Endodermal cell (in vitro differentiated cells): ENCODE measurements around the gene SMIM23. TPM values are rescaled to one million over a fixed set of nuclear protein-coding genes. Genes with fewer than 3 reads are reported as not detected.

ENCODE experiments used
- DNase-seq: peaks from one replicate; pipeline ENCODE4 v3.0.0-alpha.2; 2017
- H3K27ac ChIP-seq: 2 replicates; pipeline ENCODE4 v1.5.1; 2013; ENCODE audit warnings: mild to moderate bottlenecking, low read depth, low read length, moderate library complexity
- H3K27me3 ChIP-seq: 2 replicates; pipeline ENCODE4 v1.6.1; 2013; ENCODE audit warnings: mild to moderate bottlenecking, low read length, moderate library complexity; ENCODE audit not compliant: insufficient read depth, control insufficient read depth, poor library complexity, severe bottlenecking
- H3K36me3 ChIP-seq: 2 replicates; pipeline ENCODE4 v1.7.0; 2013; ENCODE audit warnings: mild to moderate bottlenecking, low read length, moderate library complexity; ENCODE audit not compliant: control insufficient read depth, insufficient read depth
- H3K4me1 ChIP-seq: one replicate; pipeline ENCODE4 v1.7.0; 2013; ENCODE audit warnings: low read length; ENCODE audit not compliant: control insufficient read depth, insufficient read depth
- H3K4me3 ChIP-seq: 2 replicates; pipeline ENCODE4 v1.5.1; 2013; ENCODE audit warnings: mild to moderate bottlenecking, low read length, moderate library complexity
- H3K9ac ChIP-seq: 2 replicates; pipeline ENCODE4 v1.6.1; 2013; ENCODE audit warnings: mild to moderate bottlenecking, low read length, moderate library complexity; ENCODE audit not compliant: poor library complexity, severe bottlenecking; ENCODE audit errors: extremely low read depth
- H3K9me3 ChIP-seq: 2 replicates; pipeline ENCODE4 v1.6.1; 2013; ENCODE audit warnings: mild to moderate bottlenecking, low read length, moderate library complexity; ENCODE audit not compliant: control insufficient read depth
- H3K27ac Mint-ChIP-seq: 2 replicates; pipeline ENCODE4 v1.8.0; 2020; ENCODE audit warnings: mixed read lengths
- H3K27me3 Mint-ChIP-seq: 2 replicates; pipeline ENCODE4 v1.8.0; 2021; ENCODE audit warnings: mild to moderate bottlenecking, mixed read lengths; ENCODE audit not compliant: insufficient read depth
- H3K36me3 Mint-ChIP-seq: 2 replicates; pipeline ENCODE4 v1.8.0; 2020; ENCODE audit warnings: low read depth, mixed read lengths
- H3K4me1 Mint-ChIP-seq: 2 replicates; pipeline ENCODE4 v1.8.0; 2020; ENCODE audit warnings: mixed read lengths
- H3K4me3 Mint-ChIP-seq: 2 replicates; pipeline ENCODE4 v1.8.0; 2020; ENCODE audit warnings: mild to moderate bottlenecking, moderate library complexity, mixed read lengths
- H3K9me3 Mint-ChIP-seq: 2 replicates; pipeline ENCODE4 v1.8.0; 2020; ENCODE audit warnings: mild to moderate bottlenecking, mixed read lengths
- WGBS, 2 experiments: methylation state at CpG; one replicate each; pipeline versions ENCODE4 v1.1.5 to v1.1.7; 2013; ENCODE audit warnings: missing lambda C conversion rate in 2 of 2, mixed read lengths in 1 of 2; ENCODE audit not compliant: insufficient coverage in 1 of 2, insufficient read length in 1 of 2; 5-methylcytosine and 5-hydroxymethylcytosine counted together
- total RNA-seq, 2 donors: library from RNA; stranded (reverse); fragmentation: NEBNext Ultra II Directional in 1 of 2; extraction: Animal tissue kit (Norgen Biotek cat#: 25700) in 1 of 2; gene quantifications; 2 replicates in 1 of 2; 3 replicates in 1 of 2; pipeline ENCODE4 v1.2.1, GENCODE V29; 2021
- TF ChIP-seq, protein P1 (sequence below): fragments of 200-600 bp; sonication (generic); conservative IDR thresholded peaks from 2 replicates; pipeline ENCODE4 v1.5.0; 2021; ENCODE audit warnings: antibody characterized with exemption, mild to moderate bottlenecking

The SMIM23 gene
- total RNA-seq, 2 donors from 2014 or later = not detected

DNA sequence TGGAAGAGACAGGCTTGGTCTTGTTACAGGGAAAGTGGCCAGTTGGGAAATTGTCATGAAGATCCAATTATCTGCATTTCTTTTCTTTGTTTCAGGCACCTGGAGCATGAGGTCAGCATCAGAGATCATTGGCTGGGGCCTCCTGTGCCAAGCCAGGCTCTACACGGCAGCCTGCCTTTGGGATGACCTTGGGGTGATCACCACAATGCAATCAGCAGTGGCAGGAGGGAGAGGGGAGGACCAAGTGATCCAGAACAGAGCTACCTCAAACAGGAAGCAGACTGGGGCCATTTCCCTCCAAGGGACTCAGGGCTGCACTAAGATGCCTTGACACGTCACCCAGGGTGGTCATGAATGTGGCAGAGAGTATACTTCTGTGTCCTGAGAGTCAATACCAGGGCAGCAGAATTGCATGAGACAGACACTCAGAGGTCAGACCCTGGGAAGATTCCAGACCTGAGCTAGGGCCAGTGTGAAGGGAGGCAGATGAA is 8.9 kb downstream of the SMIM23 start:
- DNase-seq = no peak

DNA sequence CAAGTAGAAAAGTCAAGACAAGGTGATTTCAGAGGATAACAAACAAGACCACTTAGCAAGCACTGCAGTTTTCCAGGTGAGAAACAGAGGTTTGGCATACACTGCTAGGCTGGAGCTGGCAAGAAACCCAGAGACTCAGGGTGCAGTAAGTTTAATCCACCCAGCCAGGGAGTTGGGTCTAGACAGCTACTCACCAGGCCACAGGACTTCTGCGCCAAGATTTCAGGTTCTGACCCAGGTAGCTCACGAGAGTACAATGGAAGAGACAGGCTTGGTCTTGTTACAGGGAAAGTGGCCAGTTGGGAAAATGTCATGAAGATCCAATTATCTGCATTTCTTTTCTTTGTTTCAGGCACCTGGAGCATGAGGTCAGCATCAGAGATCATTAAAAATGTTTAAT is 9.8 kb downstream of the SMIM23 start:
- no peak for DNase-seq
- no peaks in the 10 kb centered on the region for H3K36me3 Mint-ChIP-seq
- Histone ChIP-seq H3K9ac (no peak overlapping the region), H3K36me3 (no peaks in the 10 kb centered on the region), H3K9me3 (no peaks in the 10 kb centered on the region), H3K27me3 (no peaks in the 10 kb centered on the region), H3K4me1 (no peaks in the 10 kb centered on the region), H3K27ac (no peak overlapping the region), H3K4me3 (no peak overlapping the region)
- WGBS, 2 experiments = 85 to 95% methylated on average over 2 of the region's 2 CpGs
- H3K4me3 Mint-ChIP-seq = no peak overlapping the region
- peaks cover 4% of the 10 kb centered on the region for H3K27me3 Mint-ChIP-seq
- TF ChIP-seq, protein P1, sequence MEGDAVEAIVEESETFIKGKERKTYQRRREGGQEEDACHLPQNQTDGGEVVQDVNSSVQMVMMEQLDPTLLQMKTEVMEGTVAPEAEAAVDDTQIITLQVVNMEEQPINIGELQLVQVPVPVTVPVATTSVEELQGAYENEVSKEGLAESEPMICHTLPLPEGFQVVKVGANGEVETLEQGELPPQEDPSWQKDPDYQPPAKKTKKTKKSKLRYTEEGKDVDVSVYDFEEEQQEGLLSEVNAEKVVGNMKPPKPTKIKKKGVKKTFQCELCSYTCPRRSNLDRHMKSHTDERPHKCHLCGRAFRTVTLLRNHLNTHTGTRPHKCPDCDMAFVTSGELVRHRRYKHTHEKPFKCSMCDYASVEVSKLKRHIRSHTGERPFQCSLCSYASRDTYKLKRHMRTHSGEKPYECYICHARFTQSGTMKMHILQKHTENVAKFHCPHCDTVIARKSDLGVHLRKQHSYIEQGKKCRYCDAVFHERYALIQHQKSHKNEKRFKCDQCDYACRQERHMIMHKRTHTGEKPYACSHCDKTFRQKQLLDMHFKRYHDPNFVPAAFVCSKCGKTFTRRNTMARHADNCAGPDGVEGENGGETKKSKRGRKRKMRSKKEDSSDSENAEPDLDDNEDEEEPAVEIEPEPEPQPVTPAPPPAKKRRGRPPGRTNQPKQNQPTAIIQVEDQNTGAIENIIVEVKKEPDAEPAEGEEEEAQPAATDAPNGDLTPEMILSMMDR = no peak
- no peak overlapping the region for H3K27ac Mint-ChIP-seq
- H3K4me1 Mint-ChIP-seq = no peaks in the 10 kb centered on the region
- H3K9me3 Mint-ChIP-seq = no peaks in the 10 kb centered on the region

More for the DNA sequence above, 8.9 kb downstream of the SMIM23 start:
- no peak overlapping the region for H3K9ac ChIP-seq
- no peaks in the 10 kb centered on the region for H3K9me3 ChIP-seq
- H3K4me1 Mint-ChIP-seq = no peaks in the 10 kb centered on the region
- no peak overlapping the region for H3K27ac Mint-ChIP-seq
- peaks cover 4% of the 10 kb centered on the region for H3K27me3 Mint-ChIP-seq
- no peaks in the 10 kb centered on the region for H3K4me1 ChIP-seq
- no peaks in the 10 kb centered on the region for H3K27me3 ChIP-seq
- no peaks in the 10 kb centered on the region for H3K36me3 ChIP-seq
- H3K4me3 ChIP-seq = no peak overlapping the region
- H3K4me3 Mint-ChIP-seq = no peak overlapping the region
- TF ChIP-seq, protein P1 = no peak
- no peaks in the 10 kb centered on the region for H3K9me3 Mint-ChIP-seq
- WGBS, 2 experiments = 88 to 94% methylated on average over 1 to 2 of the region's 2 CpGs
- H3K36me3 Mint-ChIP-seq = no peaks in the 10 kb centered on the region
- no peak overlapping the region for H3K27ac ChIP-seq

DNA sequence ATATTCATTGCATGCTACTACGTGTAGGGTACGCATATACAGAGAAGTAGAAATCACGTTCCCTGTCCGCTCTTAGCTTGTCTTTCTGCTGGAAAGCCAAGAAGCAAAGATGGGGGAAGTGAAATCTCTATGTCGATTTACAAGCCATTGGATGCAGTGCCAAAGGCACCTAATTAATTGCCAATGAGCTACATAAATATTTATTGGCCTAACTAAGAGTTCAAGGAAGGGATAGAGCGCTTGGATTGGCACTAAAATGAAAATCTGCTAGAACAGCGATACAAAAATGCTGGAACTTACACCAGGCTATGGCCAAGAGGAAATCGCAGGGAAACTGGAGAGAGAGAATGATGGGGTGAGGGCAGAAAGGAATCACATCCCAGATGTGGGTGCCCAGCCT is 10.8 kb downstream of the SMIM23 start:
- Histone ChIP-seq H3K27me3 (no peaks in the 10 kb centered on the region), H3K9me3 (no peaks in the 10 kb centered on the region), H3K4me3 (no peak overlapping the region), H3K27ac (no peak overlapping the region), H3K9ac (no peak overlapping the region), H3K4me1 (no peaks in the 10 kb centered on the region), H3K36me3 (no peaks in the 10 kb centered on the region)
- TF ChIP-seq, protein P1 = no peak
- no peak overlapping the region for H3K27ac Mint-ChIP-seq
- no peak for DNase-seq
- H3K4me1 Mint-ChIP-seq = no peaks in the 10 kb centered on the region
- H3K9me3 Mint-ChIP-seq = no peaks in the 10 kb centered on the region
- 93 to 97% methylated on average over 7 to 8 of the region's 8 CpGs for WGBS, 2 experiments
- no peaks in the 10 kb centered on the region for H3K27me3 Mint-ChIP-seq
- H3K36me3 Mint-ChIP-seq = no peaks in the 10 kb centered on the region
- H3K4me3 Mint-ChIP-seq = no peak overlapping the region
